Fibroblast of skin of back (primary cell): ENCODE data around the gene PHOSPHO1.
A peak's percentile ranks its signal among the peaks of the same experiment; 100 is the strongest.

Experiments
- DNase-seq: peaks from one replicate; pipeline ENCODE4 v3.0.0-alpha.2; 2013

The PHOSPHO1 gene

DNA sequence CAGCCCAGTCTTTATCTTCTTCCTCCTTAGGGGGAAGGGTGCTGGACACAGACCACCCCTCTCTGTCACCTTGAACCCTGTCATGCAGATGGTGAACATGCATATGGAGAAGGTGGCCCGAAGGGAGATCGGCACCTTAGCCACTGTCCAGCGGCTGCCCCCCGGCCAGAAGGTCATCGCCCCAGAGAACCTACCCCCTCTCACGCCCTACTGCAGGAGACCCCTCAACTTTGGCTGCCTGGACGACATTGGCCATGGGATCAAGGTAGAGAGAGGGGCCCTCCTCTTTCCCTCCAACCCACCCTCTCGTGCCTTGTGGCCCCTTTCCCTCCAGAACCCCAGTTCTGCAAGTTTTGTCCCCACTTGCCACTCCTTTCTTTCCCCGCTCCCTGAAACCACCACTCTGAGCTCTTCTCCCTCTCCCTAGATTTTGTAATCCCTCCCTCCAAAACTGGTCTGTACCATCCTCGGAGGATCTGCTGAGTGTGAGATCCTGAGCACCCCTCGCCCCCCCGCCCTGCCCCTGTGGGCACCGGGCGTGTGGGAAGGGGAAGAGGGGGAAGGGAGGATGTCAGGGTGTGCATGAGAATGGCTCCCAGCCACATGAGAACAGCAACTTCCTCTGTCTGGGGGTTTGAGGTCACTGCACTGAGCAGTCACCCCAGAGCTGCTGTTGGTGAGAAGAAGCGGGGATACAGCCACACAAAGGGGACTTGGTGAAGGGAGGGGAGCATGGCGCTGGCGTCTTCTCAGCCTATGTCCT lies 12.8 kb downstream of the PHOSPHO1 start:
- no peak for DNase-seq

DNA sequence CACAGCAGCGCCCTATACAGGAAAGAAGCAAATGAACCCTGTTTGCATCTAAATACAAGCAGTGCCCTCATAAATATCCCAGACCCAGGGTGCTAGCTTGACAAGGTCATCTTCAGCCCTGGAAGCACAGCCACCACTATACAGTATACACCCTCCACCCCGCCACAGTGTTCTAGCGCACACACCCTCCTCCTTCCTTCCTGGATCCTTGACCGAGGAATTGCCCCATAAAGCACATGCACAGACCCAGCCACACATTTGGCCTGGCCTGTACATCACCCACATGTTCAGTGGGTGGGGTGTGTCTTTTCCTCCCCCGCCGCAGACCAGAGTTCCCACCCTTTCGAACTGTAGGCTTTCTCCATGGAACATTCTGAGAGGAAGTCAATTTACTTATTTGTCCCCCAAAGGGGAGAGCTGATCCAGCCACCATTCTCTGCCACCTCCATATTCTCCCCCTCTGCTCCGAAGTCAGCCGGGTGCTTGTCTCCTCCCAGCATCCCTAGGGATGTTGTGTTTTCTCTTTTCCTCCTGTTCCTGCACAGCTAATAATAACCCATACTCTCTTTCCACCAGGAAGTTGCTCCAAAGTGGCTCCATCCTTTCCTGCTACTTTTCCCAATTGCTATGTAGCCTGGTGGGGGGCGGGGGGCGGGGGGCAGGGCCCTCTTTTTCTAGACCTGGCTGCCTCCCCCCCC lies 13.5 kb downstream of the PHOSPHO1 start:
- DNase-seq, result no peak

DNA sequence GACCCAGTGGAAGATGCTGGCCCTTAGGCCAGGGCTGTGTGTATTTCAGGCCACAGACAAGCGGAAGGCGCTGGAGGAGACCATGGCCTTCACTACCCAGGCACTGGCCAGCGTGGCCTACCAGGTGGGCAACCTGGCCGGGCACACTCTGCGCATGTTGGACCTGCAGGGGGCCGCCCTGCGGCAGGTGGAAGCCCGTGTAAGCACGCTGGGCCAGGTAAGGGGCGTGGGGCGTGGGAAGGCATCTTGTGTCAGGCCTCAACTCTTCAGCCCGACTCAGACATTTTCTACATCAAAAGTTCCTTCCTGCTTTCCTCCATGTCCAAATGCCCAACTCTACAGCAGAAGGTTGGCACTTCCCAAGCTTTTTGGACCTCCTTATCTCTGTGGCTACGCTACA lies 14.1 kb downstream of the PHOSPHO1 start:
- DNase-seq, result no peak

DNA sequence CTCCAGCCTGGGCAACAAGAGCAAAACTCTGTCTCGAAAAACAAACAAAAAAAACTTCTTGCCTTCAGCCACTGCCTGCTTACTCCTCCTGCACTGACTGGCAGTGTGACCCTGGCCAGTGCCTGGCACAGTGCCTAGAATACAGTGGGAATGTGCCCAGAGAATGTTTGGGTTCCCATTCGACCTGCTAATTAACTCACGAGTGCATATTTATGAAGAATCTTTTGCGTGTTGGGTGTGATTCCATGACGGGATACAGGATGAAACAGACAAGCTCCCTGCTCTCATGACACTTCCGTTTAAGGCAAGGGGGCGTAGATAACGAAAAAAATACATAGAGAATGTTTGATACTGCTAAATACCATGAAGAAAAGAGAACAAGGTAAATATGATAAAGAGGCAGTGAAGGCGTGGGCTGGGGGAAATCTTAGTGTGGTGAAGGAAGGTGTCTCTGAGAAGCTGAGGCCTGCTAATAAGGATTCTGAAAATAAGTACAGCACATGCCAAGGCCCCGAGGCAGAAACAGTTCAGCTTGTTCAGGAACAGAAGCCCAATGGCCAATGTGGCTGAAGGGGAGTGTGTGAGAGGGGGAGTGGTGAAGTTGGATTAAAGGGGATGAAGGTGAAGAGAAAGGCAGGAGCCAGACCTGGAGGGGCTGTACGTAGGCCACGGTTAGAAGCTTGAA lies 15.8 kb downstream of the PHOSPHO1 start:
- DNase-seq, result no peak

DNA sequence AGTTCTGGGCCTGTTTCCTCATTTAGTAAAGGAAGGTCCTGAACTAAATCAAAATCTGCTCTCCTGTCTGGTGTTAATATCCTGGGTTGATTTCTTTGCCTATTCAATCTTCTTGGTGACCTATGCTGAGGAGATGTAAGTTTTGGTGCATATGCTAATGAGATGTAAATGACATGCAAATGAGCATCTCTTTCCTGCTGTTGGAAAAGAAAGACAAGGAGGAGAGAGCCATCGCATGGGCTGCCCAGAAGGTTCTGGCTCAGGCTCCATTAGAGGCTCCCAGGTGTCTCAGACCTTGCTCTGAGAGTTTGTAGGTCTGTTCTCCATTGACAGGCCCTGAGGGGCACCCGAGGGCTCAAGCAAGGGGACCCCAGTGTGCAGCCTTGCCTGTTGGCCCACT lies 16.7 kb downstream of the PHOSPHO1 start:
- no peak for DNase-seq

DNA sequence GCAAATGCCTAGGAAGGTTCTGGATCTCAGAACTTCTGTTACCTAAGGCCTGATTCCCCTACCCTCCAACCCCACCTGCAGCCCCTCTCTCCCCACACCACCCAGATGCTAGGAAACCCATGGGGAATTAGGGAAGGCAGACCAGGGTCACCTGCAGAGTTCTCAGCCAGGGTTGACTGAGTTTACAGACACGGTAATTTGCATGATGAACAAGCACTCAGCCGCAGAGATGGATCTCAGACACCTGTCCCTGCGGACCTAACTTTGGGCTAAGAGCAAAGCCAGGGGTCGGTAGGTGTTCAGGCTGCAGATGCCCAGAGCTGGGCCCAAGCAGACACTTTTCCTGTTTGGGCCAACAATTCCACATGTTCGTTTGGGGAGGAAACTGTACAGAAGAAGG lies 17.2 kb downstream of the PHOSPHO1 start:
- no peak for DNase-seq

DNA sequence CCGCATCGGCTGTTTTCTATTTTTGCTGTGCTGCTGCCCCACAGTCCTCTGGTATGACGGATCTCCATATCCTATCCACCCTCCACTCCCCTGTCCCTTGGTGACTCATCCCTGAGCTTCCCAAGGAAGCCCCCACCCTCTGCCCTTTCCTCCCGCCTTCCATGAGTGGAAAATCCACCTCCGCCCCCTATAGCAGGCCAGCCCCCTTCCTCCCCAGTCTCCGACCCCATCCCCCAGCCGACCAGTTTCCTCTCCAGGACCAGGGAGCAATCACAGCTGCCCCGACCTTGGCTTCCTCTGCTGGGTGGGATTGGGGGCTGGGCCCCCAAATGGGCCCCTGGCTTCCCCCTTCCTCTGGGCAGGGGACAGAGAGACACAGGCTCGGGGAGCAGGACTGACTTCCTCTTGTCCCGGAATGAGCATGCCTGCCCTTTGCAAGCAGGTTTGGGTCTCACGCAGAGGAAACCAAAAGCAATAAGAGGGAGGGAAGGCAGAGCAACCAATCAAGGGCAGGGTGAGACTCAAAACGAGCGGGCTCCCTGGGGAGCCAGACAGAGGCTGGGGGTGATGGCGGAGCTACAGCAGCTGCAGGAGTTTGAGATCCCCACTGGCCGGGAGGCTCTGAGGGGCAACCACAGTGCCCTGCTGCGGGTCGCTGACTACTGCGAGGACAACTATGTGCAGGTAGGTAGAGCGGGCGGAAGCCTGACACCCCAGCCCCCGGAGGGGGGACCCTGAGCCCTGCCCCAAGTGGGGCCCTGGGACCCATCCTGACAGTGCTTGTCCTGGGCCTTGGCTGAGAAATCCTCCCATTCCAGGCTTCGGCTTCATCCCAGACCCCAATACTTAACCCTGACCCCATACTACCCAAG lies 20.2 kb downstream of the PHOSPHO1 start, which contains the start of the genes ABI3 and GNGT2:
Gene ABI3, plus strand, starts transcription at position 550 of the 872 bp plus-strand sequence. Its CDS starts 18 bp downstream, at position 568.
Gene GNGT2, minus strand, starts transcription at position 417 of the 872 bp plus-strand sequence. CDS start 3,152 bp downstream, outside the sequence.
- peak; percentile 82 for DNase-seq

DNA sequence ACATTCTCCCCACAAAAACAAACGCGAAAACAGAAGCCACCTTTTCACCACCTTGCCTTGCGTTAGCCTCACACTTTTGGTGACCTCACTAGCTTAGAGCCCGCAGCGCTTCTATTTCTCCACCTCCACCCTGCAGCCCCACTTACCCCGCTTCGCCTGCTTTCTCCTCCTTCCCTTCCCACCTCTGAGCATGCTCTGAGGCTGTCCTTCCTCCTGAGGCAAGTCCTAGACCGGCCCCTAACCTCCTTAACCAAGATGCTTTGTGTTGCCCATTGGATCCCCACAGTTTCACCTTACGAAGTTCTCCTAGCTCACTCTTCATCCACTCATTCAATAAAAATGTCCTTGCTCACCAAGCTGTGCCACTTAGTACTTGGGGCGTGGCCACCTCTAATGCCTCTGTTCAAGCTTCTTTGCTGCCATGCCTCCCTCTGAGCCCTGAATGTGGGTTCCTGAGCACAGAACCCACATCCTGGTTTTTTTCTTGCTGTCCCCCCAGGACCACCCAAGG lies 21.5 kb downstream of the PHOSPHO1 start:
- DNase-seq, result peak; percentile 34

DNA sequence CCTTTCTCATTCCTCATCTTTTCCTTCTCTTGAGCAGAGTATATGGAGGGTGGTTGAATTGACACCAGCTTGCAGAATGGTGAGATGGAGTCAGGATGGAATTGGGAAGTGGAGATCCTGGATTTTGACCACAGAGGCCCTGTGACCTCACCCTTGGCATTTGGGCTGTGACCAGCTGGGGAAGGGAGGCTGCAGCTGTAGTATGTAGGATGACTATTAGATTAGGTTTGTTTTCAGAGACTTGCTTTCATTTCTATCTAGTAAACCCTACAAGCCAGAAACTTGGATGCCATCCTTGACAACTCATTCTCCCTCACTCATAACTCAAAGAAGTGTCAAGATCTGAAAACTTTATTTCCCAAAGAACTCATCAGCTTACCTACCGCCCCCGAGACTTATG lies 26.1 kb downstream of the PHOSPHO1 start:
- DNase-seq, result peak; percentile 22

DNA sequence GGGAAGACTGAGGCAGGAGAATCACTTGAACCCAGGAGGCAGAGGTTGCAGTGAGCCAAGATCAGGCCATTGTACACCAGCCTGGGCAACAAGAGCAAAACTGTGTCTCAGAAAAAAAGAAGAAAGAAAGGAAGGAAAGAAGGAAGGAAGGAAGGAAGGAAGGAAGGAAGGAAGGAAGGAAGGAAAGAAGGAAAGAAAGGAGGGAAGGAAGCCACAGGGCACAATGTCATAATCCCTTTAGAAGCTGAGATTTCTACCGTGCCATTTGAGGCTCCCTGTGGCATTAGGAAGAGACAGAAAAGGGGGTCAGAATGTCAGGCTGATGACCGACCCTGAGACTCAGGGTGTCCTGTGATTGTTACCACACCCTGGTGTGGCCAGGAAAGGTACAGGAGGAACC lies 26.8 kb downstream of the PHOSPHO1 start:
- DNase-seq, result no peak

DNA sequence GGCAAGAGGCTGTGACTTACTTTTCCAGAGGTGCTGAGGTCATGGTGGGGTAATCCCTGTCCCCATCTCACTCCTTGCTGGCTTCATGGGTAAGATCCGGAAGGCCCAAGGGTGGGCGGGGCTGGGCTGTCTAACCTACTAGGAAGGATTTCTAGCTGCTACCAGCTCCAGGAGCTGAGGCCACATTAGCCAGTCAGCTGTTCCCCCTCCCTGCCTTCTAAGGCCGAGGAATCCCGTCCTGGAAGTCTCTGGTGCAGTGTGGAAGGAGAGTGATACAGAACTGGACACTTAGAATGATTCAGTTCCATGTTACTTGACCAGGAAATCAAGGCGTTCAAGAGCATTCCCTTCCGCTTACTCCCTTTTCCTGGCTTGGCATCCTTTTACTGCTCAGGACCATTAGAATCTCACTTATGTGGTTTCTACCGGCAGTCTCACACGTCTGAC lies 29.1 kb downstream of the PHOSPHO1 start:
- peak; percentile 58 for DNase-seq

DNA sequence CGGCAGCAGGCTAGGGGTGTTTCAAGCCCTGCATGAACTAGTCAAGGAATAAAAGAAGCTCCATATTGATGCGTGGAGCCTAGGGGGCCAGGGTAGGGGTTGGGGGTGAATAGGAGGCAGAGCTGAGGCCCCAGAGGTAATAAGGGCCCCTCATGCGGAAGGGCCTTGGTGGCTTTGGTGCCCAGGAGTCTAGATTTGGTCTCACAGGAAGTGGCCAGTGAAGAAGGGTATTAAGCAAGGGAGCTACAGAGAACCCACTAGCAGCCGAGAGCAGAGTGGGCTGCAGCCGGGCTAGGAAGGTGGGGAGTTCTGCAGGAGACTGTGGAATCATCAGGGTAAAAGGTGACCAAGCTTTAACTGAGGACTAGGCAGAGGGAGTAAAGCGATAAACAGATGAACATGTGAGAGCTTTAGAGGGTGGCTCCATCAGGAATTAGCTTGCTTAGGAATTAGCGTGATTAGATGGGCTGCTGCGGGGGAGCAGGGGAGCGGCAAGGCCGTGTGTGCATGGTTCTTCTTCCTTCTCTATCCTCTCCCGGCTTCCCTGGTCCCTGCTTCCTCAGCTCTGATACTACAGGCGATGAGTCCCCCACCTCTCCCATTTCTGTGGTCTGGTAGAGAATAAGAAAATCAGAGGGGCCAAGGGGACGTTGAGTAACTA lies 30.0 kb downstream of the PHOSPHO1 start:
- no peak for DNase-seq

DNA sequence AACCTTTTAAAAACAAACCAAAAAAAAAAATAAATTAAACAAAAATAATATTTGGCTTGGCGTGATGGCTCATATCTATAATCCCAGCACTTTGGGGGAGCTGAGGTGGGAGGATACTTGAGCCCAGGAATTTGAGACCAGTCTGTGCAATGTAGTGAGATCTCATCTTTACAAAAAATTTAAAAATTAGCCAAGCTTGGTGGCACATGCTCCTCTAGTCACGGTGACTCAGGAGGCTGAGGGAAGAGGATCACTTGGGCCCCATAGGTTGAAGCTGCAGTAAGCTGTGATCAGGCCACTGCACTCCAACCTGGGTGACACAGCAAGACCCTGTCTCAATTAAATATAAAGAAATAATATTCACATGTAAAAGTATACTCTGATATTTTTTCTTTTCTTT lies 32.4 kb downstream of the PHOSPHO1 start:
- no peak for DNase-seq

DNA sequence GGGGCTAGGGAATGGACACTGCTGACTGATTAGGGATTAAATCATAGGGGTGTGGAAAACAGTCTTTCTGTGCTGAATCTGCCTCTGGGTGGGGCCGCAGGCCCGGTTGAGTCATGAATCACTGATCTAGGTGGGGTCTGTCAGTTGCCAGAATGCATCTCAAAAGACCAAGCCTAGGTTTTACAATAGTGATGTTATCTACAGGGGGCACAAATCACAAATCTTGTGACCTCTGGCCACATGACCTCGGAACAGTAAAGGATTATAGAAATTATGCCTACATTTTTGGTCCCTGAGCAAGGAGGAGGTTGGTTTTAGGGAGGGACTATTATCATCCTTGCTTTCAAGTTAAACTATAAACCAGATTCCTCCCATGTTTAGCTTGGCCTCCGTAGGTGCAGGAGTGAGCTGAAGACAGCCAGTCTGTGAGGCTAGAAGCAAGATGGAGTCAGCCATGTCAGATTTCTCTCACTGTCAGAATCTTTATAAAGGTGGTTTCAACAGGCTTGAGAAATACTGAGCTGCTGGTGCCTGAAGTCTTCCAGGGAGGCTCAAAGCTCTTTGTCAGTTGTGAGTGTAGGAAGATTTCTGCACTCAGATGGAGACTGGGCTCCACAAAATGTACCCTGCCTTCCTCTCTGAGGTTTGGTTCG lies 33.1 kb downstream of the PHOSPHO1 start:
- DNase-seq, result peak; percentile 19

DNA sequence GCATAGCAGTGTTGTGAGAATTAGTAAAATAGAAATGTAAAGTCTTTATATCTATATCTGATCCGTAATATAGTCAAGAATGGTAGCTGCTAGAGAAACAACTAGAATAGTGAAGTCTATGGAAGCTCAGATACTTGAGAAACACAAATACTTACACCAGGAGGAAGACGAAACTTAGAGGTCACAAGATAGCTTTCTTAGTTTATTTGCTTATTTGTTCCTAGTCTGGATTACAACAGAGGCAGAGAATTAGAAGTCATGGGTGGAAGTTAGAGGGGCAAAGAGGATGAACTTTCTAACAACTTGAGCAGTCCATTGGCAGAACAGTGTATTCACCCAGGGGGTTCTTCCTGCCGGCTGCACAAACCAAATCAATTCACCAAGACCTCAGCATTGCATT lies 34.1 kb downstream of the PHOSPHO1 start:
- no peak for DNase-seq

DNA sequence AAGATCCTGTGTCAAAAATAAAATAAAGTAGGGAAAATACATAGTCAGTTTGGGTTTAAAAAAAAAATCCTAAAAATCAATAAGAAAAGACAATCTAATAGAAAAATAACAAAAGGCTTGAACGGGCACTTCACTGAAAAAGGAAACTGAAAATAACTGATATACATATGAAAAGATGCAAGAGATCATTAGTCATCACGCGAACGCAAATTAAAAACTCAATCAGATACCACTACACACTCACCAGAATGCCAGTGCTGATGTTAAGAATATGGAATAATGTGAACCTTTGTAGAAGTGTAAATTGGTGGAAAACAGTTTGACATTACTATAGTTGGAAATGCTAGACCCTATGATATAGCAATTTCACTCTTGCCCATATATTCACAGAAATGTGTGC lies 34.8 kb downstream of the PHOSPHO1 start:
- DNase-seq, result no peak

DNA sequence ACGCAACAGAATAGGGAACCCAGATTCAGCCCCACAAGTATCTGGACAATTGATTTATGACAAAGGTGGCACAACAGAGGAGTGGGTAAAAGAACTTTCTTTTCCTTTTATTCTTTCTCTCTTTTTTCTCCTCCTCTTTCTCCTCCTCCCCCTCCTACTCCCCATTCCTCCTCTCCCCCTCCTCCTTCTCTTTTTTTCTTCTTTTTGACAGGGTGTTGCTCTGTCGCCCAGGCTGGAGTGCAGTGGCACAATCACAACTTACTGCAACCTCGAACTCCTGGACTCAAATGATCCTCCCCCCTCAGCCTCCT lies 36.3 kb downstream of the PHOSPHO1 start:
- DNase-seq, result no peak

DNA sequence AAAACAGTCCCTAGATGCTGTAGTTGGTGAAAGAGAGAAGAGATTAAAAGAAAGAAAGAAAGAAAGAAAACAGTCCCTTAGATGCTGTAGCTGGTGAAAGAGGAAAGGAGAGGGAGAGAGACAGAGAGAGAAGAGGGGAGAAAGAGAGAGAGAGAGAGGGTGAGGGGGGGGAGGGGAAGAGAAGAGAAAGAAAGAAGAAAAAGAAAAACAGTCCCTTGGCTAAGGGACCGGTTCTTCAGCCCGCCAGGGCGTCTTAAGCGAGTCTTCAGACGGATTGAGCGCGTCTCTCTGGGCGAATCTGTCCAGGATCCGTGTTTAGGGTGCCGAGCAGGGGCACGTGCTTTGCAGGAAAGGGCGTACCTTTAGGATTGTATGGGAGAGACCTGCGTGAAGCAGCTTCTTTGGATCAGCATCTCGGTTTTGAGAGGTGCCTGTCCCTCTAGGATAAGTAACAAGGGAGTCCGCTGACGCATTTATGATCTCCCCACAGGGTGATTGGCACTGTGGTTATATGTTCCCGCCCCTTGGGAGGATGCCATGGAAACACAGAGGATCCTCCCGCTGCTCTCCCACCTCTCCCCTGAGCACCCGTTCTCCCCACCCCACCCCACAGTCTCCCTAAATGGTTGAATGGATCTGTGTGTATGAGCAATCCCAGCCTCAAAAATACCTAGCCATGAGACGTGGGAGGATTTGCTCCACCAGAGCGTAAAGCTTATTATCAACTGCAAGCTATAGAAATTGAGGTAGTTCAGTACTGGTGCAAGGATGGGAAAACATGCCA lies 36.9 kb downstream of the PHOSPHO1 start:
- peak; percentile 56 for DNase-seq

DNA sequence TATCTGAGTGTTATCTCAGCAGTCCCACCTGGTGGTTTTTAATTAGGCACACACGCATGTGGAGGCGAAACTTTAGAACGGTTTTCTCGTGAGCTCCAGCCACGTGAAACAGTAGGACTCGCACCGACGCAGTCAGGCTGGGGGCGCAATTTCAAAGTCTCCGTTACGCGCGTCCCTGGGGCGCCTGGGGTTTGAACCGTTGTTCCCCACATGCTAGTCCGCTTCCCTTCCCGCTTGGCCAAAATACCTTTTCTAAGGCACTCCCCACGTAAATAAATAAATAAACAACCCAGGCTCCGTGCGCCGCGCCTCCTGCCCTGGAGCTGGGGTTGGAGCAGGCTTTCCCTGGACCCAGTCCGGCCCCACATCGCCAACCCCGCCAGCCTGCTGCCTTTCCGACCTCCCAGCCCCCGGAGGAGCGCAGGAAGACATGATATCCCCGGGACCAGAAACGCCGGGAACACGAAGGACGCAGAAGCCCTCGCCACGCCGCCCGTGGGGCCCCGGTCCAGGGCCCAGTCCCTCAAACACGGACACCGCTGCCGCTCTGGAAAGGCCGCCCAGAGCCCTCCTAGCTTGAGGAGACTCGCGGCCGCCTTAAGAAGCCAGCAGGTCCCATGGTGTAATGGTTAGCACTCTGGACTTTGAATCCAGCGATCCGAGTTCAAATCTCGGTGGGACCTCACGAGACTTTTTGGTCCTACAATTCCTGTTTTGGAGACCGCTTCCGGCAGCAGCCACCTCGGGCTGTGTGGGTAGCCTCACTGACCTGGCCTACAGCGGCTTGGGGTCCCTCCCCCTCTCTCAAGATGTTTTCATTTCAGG lies 38.5 kb downstream of the PHOSPHO1 start:
- peak; percentile 82 for DNase-seq
